ENCODE measurements around the gene IP6K1. TPM values are rescaled to one million over a fixed set of nuclear protein-coding genes. Genes with fewer than 3 reads are reported as not detected.

Gene IP6K1
- polyA plus RNA-seq, 1 donor (not counting 4 experiments of a cell fraction or from before 2014, with no cell fraction given) = 24.5 TPM

GRCh38 chr3:49681232-49681522 is 105.2 kb downstream of the IP6K1 start:
- TF ChIP-seq, protein P1, sequence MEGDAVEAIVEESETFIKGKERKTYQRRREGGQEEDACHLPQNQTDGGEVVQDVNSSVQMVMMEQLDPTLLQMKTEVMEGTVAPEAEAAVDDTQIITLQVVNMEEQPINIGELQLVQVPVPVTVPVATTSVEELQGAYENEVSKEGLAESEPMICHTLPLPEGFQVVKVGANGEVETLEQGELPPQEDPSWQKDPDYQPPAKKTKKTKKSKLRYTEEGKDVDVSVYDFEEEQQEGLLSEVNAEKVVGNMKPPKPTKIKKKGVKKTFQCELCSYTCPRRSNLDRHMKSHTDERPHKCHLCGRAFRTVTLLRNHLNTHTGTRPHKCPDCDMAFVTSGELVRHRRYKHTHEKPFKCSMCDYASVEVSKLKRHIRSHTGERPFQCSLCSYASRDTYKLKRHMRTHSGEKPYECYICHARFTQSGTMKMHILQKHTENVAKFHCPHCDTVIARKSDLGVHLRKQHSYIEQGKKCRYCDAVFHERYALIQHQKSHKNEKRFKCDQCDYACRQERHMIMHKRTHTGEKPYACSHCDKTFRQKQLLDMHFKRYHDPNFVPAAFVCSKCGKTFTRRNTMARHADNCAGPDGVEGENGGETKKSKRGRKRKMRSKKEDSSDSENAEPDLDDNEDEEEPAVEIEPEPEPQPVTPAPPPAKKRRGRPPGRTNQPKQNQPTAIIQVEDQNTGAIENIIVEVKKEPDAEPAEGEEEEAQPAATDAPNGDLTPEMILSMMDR (optimal IDR thresholded peaks at IDR 0.05 in 1 of 3, IDR thresholded peaks at IDR 0.05 in 1 of 3, conservative IDR thresholded peaks at IDR 0.05 in 1 of 3; ENCODE audit: extremely low read depth in 1 of 3, insufficient read depth in 2 of 3, low read length in 3 of 3) = no peak
- no peak for TF ChIP-seq EZH2 (IDR thresholded peaks at IDR 0.05; ENCODE audit: low read length)
- H3K36me3 ChIP-seq (ENCODE audit: control insufficient read depth in 2 of 2, extremely low read depth in 1 of 2, insufficient read depth in 2 of 2, low read length in 2 of 2) = peaks cover 57 to 67% of the 10 kb centered on the region in 2 experiments

DNA sequence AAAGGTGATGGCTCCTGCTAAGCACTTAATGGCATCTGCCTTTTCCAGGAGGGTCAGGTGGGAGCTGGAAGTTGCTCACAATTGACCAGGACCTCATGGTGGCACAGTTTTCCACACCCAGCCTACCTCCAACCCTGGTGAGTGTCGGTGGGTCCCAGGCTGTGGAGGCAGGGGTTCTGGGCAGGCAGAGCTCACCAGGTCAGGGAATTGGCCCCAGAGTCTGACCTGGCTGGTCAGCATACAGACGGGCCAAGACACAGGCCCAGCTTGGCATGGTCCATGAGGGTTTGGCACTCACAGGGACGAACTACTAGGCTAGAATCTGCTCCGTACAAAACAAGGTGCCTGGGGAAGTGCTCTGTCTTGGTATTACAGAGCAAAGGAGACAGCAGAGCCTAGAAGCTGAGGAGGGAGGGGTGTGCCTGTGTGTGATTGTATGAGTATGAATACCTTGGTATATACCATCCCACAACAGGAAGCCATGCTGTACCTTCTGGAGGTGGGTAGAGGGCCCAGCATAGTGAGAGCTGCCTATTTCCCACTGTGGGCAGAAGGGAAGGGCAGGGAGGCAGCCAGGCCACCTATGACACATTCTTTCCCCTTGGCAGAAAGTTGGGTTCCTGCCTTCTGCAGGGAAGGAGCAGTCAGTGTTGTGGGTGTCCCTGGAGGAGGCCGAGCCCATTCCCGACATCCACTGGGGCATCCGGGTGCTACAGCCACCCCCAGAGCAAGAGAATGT is 105.7 kb downstream of the IP6K1 start:
- peaks cover 61 to 67% of the 10 kb centered on the region in 2 experiments for H3K36me3 ChIP-seq (ENCODE audit: control insufficient read depth in 2 of 2, extremely low read depth in 1 of 2, insufficient read depth in 2 of 2, low read length in 2 of 2)

More at GRCh38 chr3:49681232-49681522, 105.2 kb downstream of the IP6K1 start:
- Histone ChIP-seq H3K9me3 (ENCODE audit: control insufficient read depth, low read depth, low read length) (no peaks in the 10 kb centered on the region), H3K4me1 (ENCODE audit: control insufficient read depth, extremely low read depth, insufficient read depth, low read length) (no peaks in the 10 kb centered on the region), H3K27ac (ENCODE audit: control insufficient read depth, insufficient read depth, low read length) (no peak overlapping the region), H3K9ac (ENCODE audit: control insufficient read depth, extremely low read depth, insufficient read depth, low read length) (no peak overlapping the region), H3K4me2 (ENCODE audit: control insufficient read depth, extremely low read depth, insufficient read depth, low read depth, low read length) (no peak overlapping the region), H3K27me3 (ENCODE audit: control insufficient read depth, extremely low read depth, insufficient read depth, low read length) (no peaks in the 10 kb centered on the region), H3K9me1 (ENCODE audit: control insufficient read depth, extremely low read depth, insufficient read depth, low read length) (no peaks in the 10 kb centered on the region), H3K4me3 (ENCODE audit: control insufficient read depth in 2 of 3, extremely low read depth in 1 of 3, insufficient read depth in 2 of 3, low read depth in 1 of 3, low read length in 3 of 3) (no peak overlapping the region), H3K79me2 (ENCODE audit: control insufficient read depth, insufficient read depth, low read length) (peaks cover 8% of the 10 kb centered on the region), H4K20me1 (ENCODE audit: control insufficient read depth, extremely low read depth, insufficient read depth, low read length) (no peaks in the 10 kb centered on the region), H2AFZ (ENCODE audit: control insufficient read depth, low read length) (no peak overlapping the region)
- DNase-seq (ENCODE audit: low read depth, low spot score) (no peak), FAIRE-seq (no peak)
- dilution Hi-C loops (cut with MboI; ENCODE audit: extremely low pct_ligation_motif_present, low sequenced_read_pairs) = no loop called here

More for the DNA sequence above, 105.7 kb downstream of the IP6K1 start:
- Histone ChIP-seq H3K9me3 (ENCODE audit: control insufficient read depth, low read depth, low read length) (no peaks in the 10 kb centered on the region), H3K27me3 (ENCODE audit: control insufficient read depth, extremely low read depth, insufficient read depth, low read length) (no peaks in the 10 kb centered on the region), H3K9ac (ENCODE audit: control insufficient read depth, extremely low read depth, insufficient read depth, low read length) (no peak overlapping the region), H3K4me2 (ENCODE audit: control insufficient read depth, extremely low read depth, insufficient read depth, low read depth, low read length) (no peak overlapping the region), H3K4me3 (ENCODE audit: control insufficient read depth in 2 of 3, extremely low read depth in 1 of 3, insufficient read depth in 2 of 3, low read depth in 1 of 3, low read length in 3 of 3) (no peak overlapping the region), H3K9me1 (ENCODE audit: control insufficient read depth, extremely low read depth, insufficient read depth, low read length) (no peaks in the 10 kb centered on the region), H3K27ac (ENCODE audit: control insufficient read depth, insufficient read depth, low read length) (no peak overlapping the region), H2AFZ (ENCODE audit: control insufficient read depth, low read length) (no peak overlapping the region), H4K20me1 (ENCODE audit: control insufficient read depth, extremely low read depth, insufficient read depth, low read length) (no peaks in the 10 kb centered on the region), H3K79me2 (ENCODE audit: control insufficient read depth, insufficient read depth, low read length) (peaks cover 9% of the 10 kb centered on the region), H3K4me1 (ENCODE audit: control insufficient read depth, extremely low read depth, insufficient read depth, low read length) (no peaks in the 10 kb centered on the region)
- dilution Hi-C loops (cut with MboI; ENCODE audit: extremely low pct_ligation_motif_present, low sequenced_read_pairs) = no loop called here
- TF ChIP-seq, protein P1 (optimal IDR thresholded peaks at IDR 0.05 in 1 of 3, IDR thresholded peaks at IDR 0.05 in 1 of 3, conservative IDR thresholded peaks at IDR 0.05 in 1 of 3; ENCODE audit: extremely low read depth in 1 of 3, insufficient read depth in 2 of 3, low read length in 3 of 3) = no peak
- no peak for TF ChIP-seq EZH2 (IDR thresholded peaks at IDR 0.05; ENCODE audit: low read length)
- FAIRE-seq = no peak
- DNase-seq (ENCODE audit: low read depth, low spot score) = no peak
